Activated CD4-positive, alpha-beta T cell treated with anti-CD3 and anti-CD28 coated beads, Interleukin-2, amount 10 ng/mL, durations not matched to agents 24 days and 14 days (primary cell): Measurements from ENCODE around the gene GOLGA6L6. TPM values are rescaled to one million over a fixed set of nuclear protein-coding genes. Genes with fewer than 3 reads are reported as not detected.
A peak's percentile ranks its signal among the peaks of the same experiment; 100 is the strongest.
"Not testable (repeated sequence)": the region's sequence is repeated elsewhere in the genome, so short reads cannot be mapped to it uniquely, and the experiment has no call there.

ENCODE experiments used
- DNase-seq: peaks from one replicate; pipeline ENCODE4 v3.0.0; 2022
- H3K27ac Mint-ChIP-seq: one replicate; pipeline ENCODE4 v1.8.0; 2022; ENCODE audit warnings: mild to moderate bottlenecking, mixed read lengths
- H3K27me3 Mint-ChIP-seq: one replicate; pipeline ENCODE4 v1.8.0; 2022; ENCODE audit warnings: mixed read lengths
- H3K36me3 Mint-ChIP-seq: one replicate; pipeline ENCODE4 v1.8.0; 2022; ENCODE audit warnings: low read depth, mild to moderate bottlenecking, mixed read lengths
- H3K4me1 Mint-ChIP-seq: one replicate; pipeline ENCODE4 v1.8.0; 2021; ENCODE audit warnings: mixed read lengths
- H3K4me3 Mint-ChIP-seq: one replicate; pipeline ENCODE4 v1.8.0; 2022; ENCODE audit warnings: mild to moderate bottlenecking, moderate library complexity, mixed read lengths
- H3K9me3 Mint-ChIP-seq: one replicate; pipeline ENCODE4 v1.8.0; 2021; ENCODE audit warnings: mixed read lengths
- intact Hi-C: fragments of 100-400 bp; cut with micrococcal nuclease; formaldehyde crosslinking; loops from one replicate; pipeline ENCODE4 v1.15.1; 2023
- total RNA-seq: library from RNA; stranded (reverse); gene quantifications from 2 replicates; pipeline ENCODE4 v1.2.3, GENCODE V29; 2022

The GOLGA6L6 gene
- not detected in 2 replicates for total RNA-seq

- H3K27ac Mint-ChIP-seq, DNase-seq, intact Hi-C loops, H3K4me1 Mint-ChIP-seq, H3K36me3 Mint-ChIP-seq, H3K27me3 Mint-ChIP-seq, H3K9me3 Mint-ChIP-seq, H3K4me3 Mint-ChIP-seq: not testable (repeated sequence)
Measured at GRCh38 chr15:20541700-20542099, at the start of gene GOLGA6L6. GOLGA6L6 (minus strand) TSS chr15:20541800; CDS start chr15:20541709, 91 bp downstream.

DNA sequence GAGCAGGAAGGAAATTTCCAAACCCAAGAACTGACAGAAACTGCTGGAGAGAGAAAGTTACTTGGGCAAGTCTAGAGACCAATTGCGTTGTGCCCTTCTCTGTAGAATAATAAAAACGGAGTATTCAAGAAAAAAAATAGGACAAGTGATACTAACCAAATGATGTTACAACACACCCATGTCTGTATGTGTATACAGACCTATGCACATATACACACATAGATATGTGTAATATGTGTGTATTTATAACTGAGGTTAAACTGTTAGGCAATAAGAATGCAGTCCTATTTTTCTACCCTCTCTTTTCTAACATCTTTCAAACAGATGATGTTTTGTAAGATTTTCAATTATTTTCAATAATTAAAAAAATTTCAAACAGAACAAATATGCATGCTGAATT lies 48.5 kb upstream of the GOLGA6L6 start:
- H3K9me3 Mint-ChIP-seq, intact Hi-C loops, H3K36me3 Mint-ChIP-seq, DNase-seq, H3K4me3 Mint-ChIP-seq, H3K27ac Mint-ChIP-seq, H3K27me3 Mint-ChIP-seq, H3K4me1 Mint-ChIP-seq: not testable (repeated sequence)

- H3K36me3 Mint-ChIP-seq, H3K4me3 Mint-ChIP-seq, H3K27ac Mint-ChIP-seq, H3K9me3 Mint-ChIP-seq, intact Hi-C loops, DNase-seq, H3K27me3 Mint-ChIP-seq, H3K4me1 Mint-ChIP-seq: not testable (repeated sequence)
Measured at GRCh38 chr15:20586821-20587220, 45.2 kb upstream of the GOLGA6L6 start.

GRCh38 chr15:20582726-20583115 lies 41.1 kb upstream of the GOLGA6L6 start:
- H3K4me1 Mint-ChIP-seq, H3K36me3 Mint-ChIP-seq, H3K27ac Mint-ChIP-seq, intact Hi-C loops, H3K4me3 Mint-ChIP-seq, H3K9me3 Mint-ChIP-seq, H3K27me3 Mint-ChIP-seq, DNase-seq: not testable (repeated sequence)

GRCh38 chr15:20582109-20582725 lies 40.6 kb upstream of the GOLGA6L6 start:
- H3K36me3 Mint-ChIP-seq, H3K27ac Mint-ChIP-seq, intact Hi-C loops, DNase-seq, H3K4me3 Mint-ChIP-seq, H3K27me3 Mint-ChIP-seq, H3K9me3 Mint-ChIP-seq, H3K4me1 Mint-ChIP-seq: not testable (repeated sequence)

GRCh38 chr15:20581261-20582108 lies 39.9 kb upstream of the GOLGA6L6 start:
- intact Hi-C loops, H3K4me3 Mint-ChIP-seq, H3K36me3 Mint-ChIP-seq, DNase-seq, H3K9me3 Mint-ChIP-seq, H3K27ac Mint-ChIP-seq, H3K27me3 Mint-ChIP-seq, H3K4me1 Mint-ChIP-seq: not testable (repeated sequence)

DNA sequence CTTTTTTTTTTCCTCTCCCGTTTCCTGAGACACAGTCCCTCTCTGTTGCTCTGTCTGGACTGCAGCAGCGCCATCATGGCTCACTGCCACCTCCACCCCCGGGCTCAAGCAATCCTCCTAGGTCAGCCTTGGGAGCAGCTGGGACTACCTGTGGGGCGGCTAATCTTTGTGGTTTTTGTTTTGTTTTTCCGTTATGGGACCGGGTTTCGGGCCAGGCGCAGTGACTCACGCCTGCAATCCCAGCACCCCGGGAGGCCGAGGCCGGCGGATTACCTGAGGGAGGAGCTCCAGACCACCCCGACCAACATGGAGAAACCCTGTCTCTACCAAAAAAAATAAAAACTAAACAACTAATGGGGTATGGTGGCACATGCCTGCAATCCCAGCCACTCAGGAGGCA lies 38.1 kb upstream of the GOLGA6L6 start:
- intact Hi-C loops, DNase-seq, H3K4me3 Mint-ChIP-seq, H3K4me1 Mint-ChIP-seq, H3K27me3 Mint-ChIP-seq, H3K36me3 Mint-ChIP-seq, H3K9me3 Mint-ChIP-seq, H3K27ac Mint-ChIP-seq: not testable (repeated sequence)

DNA sequence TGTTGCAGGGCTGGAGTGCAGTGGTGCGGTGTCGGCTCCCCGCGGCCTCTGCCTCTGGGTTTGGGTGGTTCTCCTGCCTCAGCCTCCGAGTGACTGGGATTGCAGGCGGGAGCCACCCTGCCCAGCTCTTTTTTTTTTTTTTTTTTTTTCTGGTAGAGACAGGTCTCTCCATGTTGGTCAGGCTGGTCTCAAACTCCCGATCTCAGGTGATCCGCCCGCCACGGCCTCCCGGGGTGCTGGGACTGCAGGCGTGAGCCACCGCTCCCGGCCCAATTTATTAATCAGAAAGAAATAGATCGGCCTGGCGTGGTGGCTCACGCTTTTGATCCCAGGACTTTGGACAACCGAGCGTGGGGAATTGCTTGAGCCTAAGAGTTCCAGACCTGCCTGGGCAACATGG lies 9.7 kb upstream of the GOLGA6L6 start:
- H3K4me1 Mint-ChIP-seq, H3K9me3 Mint-ChIP-seq, H3K27me3 Mint-ChIP-seq, H3K4me3 Mint-ChIP-seq, intact Hi-C loops, DNase-seq, H3K27ac Mint-ChIP-seq, H3K36me3 Mint-ChIP-seq: not testable (repeated sequence)

GRCh38 chr15:20505926-20506658 lies 35.5 kb downstream of the GOLGA6L6 start:
- DNase-seq = peak; percentile 74
- H3K27me3 Mint-ChIP-seq, H3K4me3 Mint-ChIP-seq, H3K36me3 Mint-ChIP-seq, H3K9me3 Mint-ChIP-seq, H3K4me1 Mint-ChIP-seq, H3K27ac Mint-ChIP-seq, intact Hi-C loops: not testable (repeated sequence)

GRCh38 chr15:20502839-20503238 lies 38.8 kb downstream of the GOLGA6L6 start:
- H3K4me3 Mint-ChIP-seq, H3K36me3 Mint-ChIP-seq, intact Hi-C loops, H3K27ac Mint-ChIP-seq, H3K4me1 Mint-ChIP-seq, DNase-seq, H3K27me3 Mint-ChIP-seq, H3K9me3 Mint-ChIP-seq: not testable (repeated sequence)

- H3K27ac Mint-ChIP-seq, H3K9me3 Mint-ChIP-seq, DNase-seq, H3K27me3 Mint-ChIP-seq, H3K4me1 Mint-ChIP-seq, H3K4me3 Mint-ChIP-seq, intact Hi-C loops, H3K36me3 Mint-ChIP-seq: not testable (repeated sequence)
Measured at GRCh38 chr15:20501512-20502222, 39.9 kb downstream of the GOLGA6L6 start.

DNA sequence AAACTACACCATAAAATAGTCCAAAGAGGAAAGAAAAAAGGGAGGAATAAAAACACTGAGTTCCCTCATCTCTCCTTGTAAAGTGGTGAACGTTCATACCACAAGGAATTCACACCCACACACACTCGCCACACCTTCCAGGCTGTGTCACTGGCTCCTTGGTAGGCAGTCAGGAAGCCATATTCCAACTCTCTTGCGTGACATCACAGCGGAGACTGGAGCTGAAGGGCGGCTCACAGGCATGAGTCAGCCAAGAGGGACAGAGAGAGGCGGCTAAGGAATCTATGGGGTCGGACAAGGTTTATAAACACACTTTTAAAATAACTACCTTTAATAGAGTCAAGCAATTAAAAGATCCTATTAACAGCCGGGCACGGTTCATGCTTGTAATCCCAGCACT lies 43.8 kb downstream of the GOLGA6L6 start:
- DNase-seq, intact Hi-C loops, H3K4me3 Mint-ChIP-seq, H3K27me3 Mint-ChIP-seq, H3K27ac Mint-ChIP-seq, H3K36me3 Mint-ChIP-seq, H3K9me3 Mint-ChIP-seq, H3K4me1 Mint-ChIP-seq: not testable (repeated sequence)

GRCh38 chr15:20493035-20493434 lies 48.6 kb downstream of the GOLGA6L6 start:
- H3K27ac Mint-ChIP-seq, H3K4me1 Mint-ChIP-seq, H3K27me3 Mint-ChIP-seq, intact Hi-C loops, H3K4me3 Mint-ChIP-seq, DNase-seq, H3K36me3 Mint-ChIP-seq, H3K9me3 Mint-ChIP-seq: not testable (repeated sequence)

GRCh38 chr15:20492598-20492997 lies 49.0 kb downstream of the GOLGA6L6 start:
- H3K4me1 Mint-ChIP-seq, H3K4me3 Mint-ChIP-seq, H3K36me3 Mint-ChIP-seq, H3K27ac Mint-ChIP-seq, DNase-seq, H3K27me3 Mint-ChIP-seq, H3K9me3 Mint-ChIP-seq, intact Hi-C loops: not testable (repeated sequence)
